NB4 (cell line): ENCODE data around the gene CDH10.

Source experiments
- DNase-seq: peaks from one replicate; pipeline ENCODE4 v3.0.0; 2010; ENCODE audit warnings: low read depth
- H3K4me3 ChIP-seq: one replicate; pipeline ENCODE4 v1.5.1; 2011; ENCODE audit warnings: mild to moderate bottlenecking, low read depth, low read length, moderate library complexity
- CTCF ChIP-seq: IDR thresholded peaks from one replicate; pipeline ENCODE4 v1.5.1; 2012; ENCODE audit warnings: low read depth, low read length
- MYC ChIP-seq: IDR thresholded peaks from 2 replicates; pipeline ENCODE4 v1.6.1; 2011; ENCODE audit warnings: low read depth, low read length
- POLR2A ChIP-seq: IDR thresholded peaks from 2 replicates; pipeline ENCODE4 v1.6.1; 2011; ENCODE audit warnings: mild to moderate bottlenecking; ENCODE audit not compliant: insufficient read length; ENCODE audit errors: extremely low read depth
- TF ChIP-seq, protein P1 (sequence below): IDR thresholded peaks from 2 replicates; pipeline ENCODE4 v1.6.1; 2011; ENCODE audit warnings: low read depth, low read length

CDH10 gene

GRCh38 chr5:24571302-24571701 lies 73.5 kb downstream of the CDH10 start:
- DNase-seq = no peak
- TF ChIP-seq CTCF (no peak), POLR2A (no peak), MYC (no peak)
- TF ChIP-seq, protein P1, sequence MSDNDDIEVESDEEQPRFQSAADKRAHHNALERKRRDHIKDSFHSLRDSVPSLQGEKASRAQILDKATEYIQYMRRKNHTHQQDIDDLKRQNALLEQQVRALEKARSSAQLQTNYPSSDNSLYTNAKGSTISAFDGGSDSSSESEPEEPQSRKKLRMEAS = no peak
- no peak overlapping the region for H3K4me3 ChIP-seq

DNA sequence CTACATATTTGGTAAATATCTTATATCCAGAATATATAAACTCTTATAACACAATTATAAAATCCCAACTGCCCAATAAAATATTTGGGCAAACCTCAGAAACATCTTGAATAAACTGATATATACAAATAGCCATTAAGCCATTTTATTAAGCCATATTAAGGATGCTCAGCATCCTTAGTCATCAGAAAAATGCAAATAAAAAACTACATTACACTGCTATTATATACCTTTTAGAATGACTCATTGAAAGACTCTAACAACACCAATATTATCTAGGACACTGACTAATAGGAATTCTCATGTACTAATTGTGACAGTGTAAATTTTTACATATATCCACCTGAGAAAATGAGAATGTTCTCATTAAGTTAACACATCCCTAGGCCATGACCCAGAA lies 77.8 kb downstream of the CDH10 start:
- no peak overlapping the region for H3K4me3 ChIP-seq
- no peak for TF ChIP-seq CTCF
- TF ChIP-seq POLR2A = no peak
- TF ChIP-seq MYC = no peak
- TF ChIP-seq, protein P1 = no peak
- DNase-seq = no peak

DNA sequence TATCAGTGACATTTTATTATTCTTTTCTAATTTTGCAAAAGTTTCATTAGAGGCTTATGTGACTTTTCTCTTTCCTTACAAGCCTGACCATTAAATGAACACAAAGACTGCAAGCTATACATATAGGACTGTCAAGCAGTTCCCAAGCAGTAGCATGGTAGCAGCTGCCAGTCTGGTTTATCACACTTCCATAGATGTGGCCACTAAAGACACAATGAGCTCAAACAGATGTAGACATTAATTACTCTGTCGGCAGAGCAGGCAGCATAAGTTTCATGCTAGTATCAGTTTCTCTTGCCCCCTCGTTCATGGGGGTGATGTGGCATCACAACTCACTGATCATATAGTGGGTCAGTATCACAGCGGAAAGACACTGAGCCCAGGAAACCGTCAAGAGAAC lies 89.5 kb downstream of the CDH10 start:
- no peak for TF ChIP-seq CTCF
- TF ChIP-seq, protein P1 = no peak
- no peak for TF ChIP-seq POLR2A
- no peak for TF ChIP-seq MYC
- no peak overlapping the region for H3K4me3 ChIP-seq
- no peak for DNase-seq

- TF ChIP-seq CTCF (no peak), POLR2A (no peak), MYC (no peak)
- TF ChIP-seq, protein P1 = no peak
- no peak overlapping the region for H3K4me3 ChIP-seq
- DNase-seq = no peak
Observed at GRCh38 chr5:24547132-24547531, 97.6 kb downstream of the CDH10 start.

- no peak overlapping the region for H3K4me3 ChIP-seq
- DNase-seq = no peak
- TF ChIP-seq CTCF (no peak), MYC (no peak), POLR2A (no peak)
- TF ChIP-seq, protein P1 = no peak
Observed at GRCh38 chr5:24539613-24540012, 105.2 kb downstream of the CDH10 start.

GRCh38 chr5:24538346-24538745 lies 106.4 kb downstream of the CDH10 start:
- no peak for DNase-seq
- TF ChIP-seq MYC (no peak), POLR2A (no peak), CTCF (no peak)
- TF ChIP-seq, protein P1 = no peak
- H3K4me3 ChIP-seq = no peak overlapping the region
